Activated effector memory CD4-positive, alpha-beta T cell treated with Interleukin-2 at 50 U/mL for 16 hours (primary cell): Measurements from ENCODE around the gene SOX9.
"Not testable (repeated sequence)": the region's sequence is repeated elsewhere in the genome, so short reads cannot be mapped to it uniquely, and the experiment has no call there.

Source experiments
- DNase-seq: peaks from one replicate; pipeline ENCODE4 v3.0.0-alpha.2; 2020

The SOX9 gene

GRCh38 chr17:72126575-72127486 lies 6.0 kb downstream of the SOX9 start:
- no peak for DNase-seq

- no peak for DNase-seq
These were observed 7.2 kb downstream of the SOX9 start for GRCh38 chr17:72128039-72128438.

- DNase-seq = no peak
These were observed 14.0 kb downstream of the SOX9 start for GRCh38 chr17:72134608-72135394.

GRCh38 chr17:72135546-72136325 lies 14.9 kb downstream of the SOX9 start:
- no peak for DNase-seq

- no peak for DNase-seq
These were observed 15.9 kb downstream of the SOX9 start for GRCh38 chr17:72136692-72137091.

- DNase-seq = no peak
These were observed 16.3 kb downstream of the SOX9 start for GRCh38 chr17:72137161-72137560.

- DNase-seq = no peak
These were observed 18.4 kb downstream of the SOX9 start for GRCh38 chr17:72139212-72139611.

GRCh38 chr17:72141336-72141735 lies 20.5 kb downstream of the SOX9 start:
- no peak for DNase-seq

- DNase-seq = not testable (repeated sequence)
These were observed 21.3 kb downstream of the SOX9 start for GRCh38 chr17:72142097-72142496.

- DNase-seq = no peak
These were observed 21.8 kb downstream of the SOX9 start for GRCh38 chr17:72142614-72143013.

GRCh38 chr17:72143245-72143644 lies 22.4 kb downstream of the SOX9 start:
- no peak for DNase-seq

GRCh38 chr17:72144101-72144500 lies 23.3 kb downstream of the SOX9 start:
- no peak for DNase-seq

- DNase-seq = no peak
These were observed 24.7 kb downstream of the SOX9 start for GRCh38 chr17:72145562-72145961.

- DNase-seq = no peak
These were observed 25.1 kb downstream of the SOX9 start for GRCh38 chr17:72145962-72146361.

GRCh38 chr17:72146371-72146770 lies 25.6 kb downstream of the SOX9 start:
- DNase-seq = no peak

GRCh38 chr17:72150632-72151460 lies 30.0 kb downstream of the SOX9 start:
- no peak for DNase-seq

- DNase-seq = no peak
These were observed 31.0 kb downstream of the SOX9 start for GRCh38 chr17:72151565-72152386.

- DNase-seq = no peak
These were observed 31.6 kb downstream of the SOX9 start for GRCh38 chr17:72152387-72152929.

GRCh38 chr17:72158895-72159885 lies 38.4 kb downstream of the SOX9 start:
- DNase-seq = no peak

GRCh38 chr17:72162569-72162968 lies 41.7 kb downstream of the SOX9 start:
- DNase-seq = no peak
